Lower lobe of right lung (tissue), 2 donors: ENCODE data around the gene C6orf136. TPM values are rescaled to one million over a fixed set of nuclear protein-coding genes. Genes with fewer than 3 reads are reported as not detected.

ENCODE experiments used
- ATAC-seq, 2 donors: fragments of 200-7000 bp; cut with Tn5 transposase; one replicate each; pipeline ENCODE4 v1.9.1; 2020 to 2022; ENCODE audit warnings: mild to moderate bottlenecking in 2 of 2, moderate library complexity in 2 of 2
- DNase-seq: peaks from one replicate; pipeline ENCODE4 v3.0.0-alpha.2; 2020
- H3K27ac ChIP-seq: fragments of 200-600 bp; one replicate; pipeline ENCODE4 v1.8.0; 2022
- H3K27me3 ChIP-seq: fragments of 200-600 bp; one replicate; pipeline ENCODE4 v1.8.0; 2022; ENCODE audit warnings: low read depth
- H3K36me3 ChIP-seq: fragments of 200-600 bp; one replicate; pipeline ENCODE4 v1.8.0; 2022; ENCODE audit warnings: mild to moderate bottlenecking
- H3K4me1 ChIP-seq: fragments of 200-600 bp; one replicate; pipeline ENCODE4 v1.8.0; 2022
- H3K4me3 ChIP-seq: fragments of 200-600 bp; one replicate; pipeline ENCODE4 v1.8.0; 2022; ENCODE audit warnings: mild to moderate bottlenecking
- H3K9me3 ChIP-seq: fragments of 200-600 bp; one replicate; pipeline ENCODE4 v1.8.0; 2022
- CTCF ChIP-seq: fragments of 200-600 bp; IDR thresholded peaks from one replicate; pipeline ENCODE4 v1.8.0; 2022; ENCODE audit warnings: antibody characterized with exemption, mild to moderate bottlenecking
- intact Hi-C: fragments of 100-400 bp; cut with DNase I; formaldehyde crosslinking; loops from one replicate; pipeline ENCODE4 v1.11.0; 2022
- total RNA-seq: library from RNA; stranded (reverse); fragmentation: NEBNext Ultra II Directional; extraction: Animal tissue kit (Norgen Biotek cat#: 25700); gene quantifications from one replicate; pipeline ENCODE4 v1.2.1, GENCODE V29; 2021
- donor health status: DM: no; HTN: yes; CAD: no; lungs with severe emphysema.

Gene C6orf136
- total RNA-seq, 1 donor from 2014 or later: 19.9 TPM

- ATAC-seq (no peak), DNase-seq (no peak)
- H3K36me3 ChIP-seq: no peaks in the 10 kb centered on the region
- H3K9me3 ChIP-seq: no peaks in the 10 kb centered on the region
- H3K27ac ChIP-seq: peak overlapping the region; percentile 89
- peak overlapping the region; percentile 81 for H3K4me3 ChIP-seq
- peaks cover 51% of the 10 kb centered on the region for H3K4me1 ChIP-seq
- intact Hi-C loops: no loop called here
- H3K27me3 ChIP-seq: no peaks in the 10 kb centered on the region
- no peak for TF ChIP-seq CTCF
Observed at GRCh38 chr6:30687659-30688431, 40.9 kb downstream of the C6orf136 start.

- ATAC-seq (no peak), DNase-seq (peak; percentile 43)
- Histone ChIP-seq H3K9me3 (no peaks in the 10 kb centered on the region), H3K36me3 (no peaks in the 10 kb centered on the region), H3K27me3 (no peaks in the 10 kb centered on the region), H3K4me3 (peak overlapping the region; percentile 81), H3K4me1 (peaks cover 51% of the 10 kb centered on the region), H3K27ac (peak overlapping the region; percentile 89)
- intact Hi-C loops: no loop called here
- no peak for TF ChIP-seq CTCF
Observed at GRCh38 chr6:30688569-30688968, 41.6 kb downstream of the C6orf136 start.

- DNase-seq (peak; percentile 35), ATAC-seq (no peak)
- peak overlapping the region; percentile 64 for H3K4me3 ChIP-seq
- H3K4me1 ChIP-seq: peaks cover 51% of the 10 kb centered on the region
- H3K27ac ChIP-seq: peak overlapping the region; percentile 89
- no peaks in the 10 kb centered on the region for H3K27me3 ChIP-seq
- TF ChIP-seq CTCF: no peak
- no peaks in the 10 kb centered on the region for H3K9me3 ChIP-seq
- intact Hi-C loops: no loop called here
- H3K36me3 ChIP-seq: no peaks in the 10 kb centered on the region
Observed at GRCh38 chr6:30689022-30689865, 42.3 kb downstream of the C6orf136 start.

- Histone ChIP-seq H3K9me3 (no peaks in the 10 kb centered on the region), H3K4me3 (peak overlapping the region; percentile 64), H3K27ac (peak overlapping the region; percentile 66), H3K4me1 (peaks cover 49% of the 10 kb centered on the region), H3K27me3 (no peaks in the 10 kb centered on the region), H3K36me3 (no peaks in the 10 kb centered on the region)
- no peak for ATAC-seq
- intact Hi-C loops: no loop called here
- no peak for TF ChIP-seq CTCF
- peak; percentile 37 for DNase-seq
Observed at GRCh38 chr6:30689985-30690384, 43.1 kb downstream of the C6orf136 start.

- Histone ChIP-seq H3K27ac (peak within 1 kb of the TSS; percentile 66), H3K36me3 (no peaks in the 10 kb centered on the region), H3K4me1 (peaks cover 43% of the 10 kb centered on the region), H3K4me3 (peak within 1 kb of the TSS; percentile 64), H3K9me3 (no peaks in the 10 kb centered on the region), H3K27me3 (no peaks in the 10 kb centered on the region)
- peak; percentile 89 for DNase-seq
- intact Hi-C loops: no loop called here
- TF ChIP-seq CTCF: no peak
- peak; percentile 83 to 85 for ATAC-seq
Observed at GRCh38 chr6:30690403-30691207, 43.7 kb downstream of the C6orf136 start, which contains the start of gene NRM. Gene NRM (minus strand): TSS chr6:30690984. CDS start chr6:30690974, 10 bp downstream.
